C4-2B (cell line): ENCODE data around the gene RNF169.
"Not testable (repeated sequence)": the region's sequence is repeated elsewhere in the genome, so short reads cannot be mapped to it uniquely, and the experiment has no call there.

ENCODE experiments used
- H3K27ac ChIP-seq: fragments of 450-650 bp; 2 replicates; pipeline ENCODE4 v1.5.1; 2017
- CTCF ChIP-seq: fragments of 450-650 bp; conservative IDR thresholded peaks from 2 replicates; pipeline ENCODE4 v1.5.1; 2017; ENCODE audit warnings: mild to moderate bottlenecking
- ZFX ChIP-seq: fragments of 450-650 bp; IDR thresholded peaks from 2 replicates; pipeline ENCODE4 v1.6.1; 2017

Gene RNF169

GRCh38 chr11:74816664-74817063, 68.0 kb downstream of the RNF169 start:
- no peak for TF ChIP-seq ZFX
- TF ChIP-seq CTCF: no peak
- no peak overlapping the region for H3K27ac ChIP-seq

GRCh38 chr11:74818283-74818946, 69.8 kb downstream of the RNF169 start:
- H3K27ac ChIP-seq: no peak overlapping the region
- no peak for TF ChIP-seq CTCF
- no peak for TF ChIP-seq ZFX

- H3K27ac ChIP-seq: no peak overlapping the region
- TF ChIP-seq ZFX (no peak), CTCF (no peak)
These were observed 70.8 kb downstream of the RNF169 start for GRCh38 chr11:74819400-74819799.

GRCh38 chr11:74820763-74821162, 72.1 kb downstream of the RNF169 start:
- TF ChIP-seq ZFX: no peak
- no peak for TF ChIP-seq CTCF
- H3K27ac ChIP-seq: no peak overlapping the region

DNA sequence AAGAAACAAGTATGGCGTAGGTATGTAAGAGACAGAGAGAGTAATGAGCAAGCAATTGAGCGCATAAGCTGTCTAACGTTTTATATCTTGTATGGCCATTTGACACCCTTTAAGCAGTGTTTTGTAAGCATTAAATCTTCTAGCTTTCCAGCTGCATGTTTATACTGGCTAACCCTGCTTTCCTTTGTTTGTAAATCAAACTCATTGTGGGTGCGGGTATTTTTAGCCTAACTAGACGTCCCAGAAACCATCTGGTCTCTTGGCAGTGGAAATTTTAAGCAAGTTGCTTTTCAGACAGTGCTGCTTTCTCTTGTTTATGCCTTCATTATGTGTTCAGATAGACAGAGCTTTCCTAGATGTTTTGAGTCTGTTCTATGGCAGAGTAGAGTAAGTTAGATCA, 73.5 kb downstream of the RNF169 start:
- TF ChIP-seq CTCF: no peak
- no peak for TF ChIP-seq ZFX
- no peak overlapping the region for H3K27ac ChIP-seq

GRCh38 chr11:74824285-74824982, 75.8 kb downstream of the RNF169 start:
- TF ChIP-seq CTCF (no peak), ZFX (no peak)
- H3K27ac ChIP-seq: no peak overlapping the region

- H3K27ac ChIP-seq: not testable (repeated sequence)
These were observed 76.9 kb downstream of the RNF169 start for GRCh38 chr11:74825596-74825995.

DNA sequence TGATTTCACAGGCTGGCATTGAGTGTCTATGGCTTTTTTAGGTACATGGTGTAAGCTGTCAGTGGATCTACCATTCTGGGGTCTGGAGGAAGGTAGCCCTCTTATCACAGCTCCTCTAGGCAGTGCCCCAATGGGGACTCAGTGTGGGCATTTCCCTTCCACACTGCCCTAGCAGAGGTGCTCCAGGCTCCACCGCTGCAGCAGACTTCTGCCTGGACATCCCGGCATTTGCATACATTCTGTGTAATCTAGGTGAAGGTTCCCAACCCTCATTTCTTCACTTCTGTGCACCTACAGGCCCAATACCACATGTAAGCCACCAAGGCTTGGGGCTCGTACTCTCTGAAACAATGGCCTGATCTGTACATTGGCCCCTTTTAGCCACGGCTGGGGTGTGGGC, 78.3 kb downstream of the RNF169 start:
- no peak overlapping the region for H3K27ac ChIP-seq
- no peak for TF ChIP-seq ZFX
- no peak for TF ChIP-seq CTCF
